Activated T-helper 1 cell treated with Interleukin-2 at 50 U/mL for 16 hours (primary cell): ENCODE measurements around the gene MAN1C1.
A peak's percentile ranks its signal among the peaks of the same experiment; 100 is the strongest.
"Not testable (repeated sequence)": the region's sequence is repeated elsewhere in the genome, so short reads cannot be mapped to it uniquely, and the experiment has no call there.

ENCODE experiments used
- DNase-seq: peaks from one replicate; pipeline ENCODE4 v3.0.0-alpha.2; 2020; ENCODE audit warnings: low read depth

Gene MAN1C1

GRCh38 chr1:25636141-25636540 lies 19.6 kb downstream of the MAN1C1 start:
- DNase-seq = not testable (repeated sequence)

- DNase-seq = no peak
These were observed 24.2 kb downstream of the MAN1C1 start for GRCh38 chr1:25640646-25641328.

DNA sequence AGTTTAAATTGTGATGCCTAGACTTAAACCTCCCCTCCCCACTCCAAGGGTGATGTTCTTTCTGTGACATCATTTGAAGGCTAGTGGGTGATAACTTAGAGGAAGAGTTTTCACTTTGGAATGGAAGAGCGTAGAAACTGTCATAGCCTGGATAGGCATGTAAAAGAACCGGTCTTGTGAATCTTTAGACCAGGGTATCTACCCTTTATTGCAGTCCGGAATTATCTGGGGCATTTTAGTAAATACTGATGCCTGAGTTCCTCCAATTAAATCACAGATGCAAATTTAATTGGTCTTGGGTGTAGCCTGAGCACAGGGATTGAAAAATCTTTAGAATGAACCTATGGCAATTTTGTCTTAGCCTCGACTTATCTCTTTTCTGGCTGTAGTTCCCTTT lies 24.7 kb downstream of the MAN1C1 start:
- no peak for DNase-seq

- no peak for DNase-seq
These were observed 25.5 kb downstream of the MAN1C1 start for GRCh38 chr1:25641931-25642573.

DNA sequence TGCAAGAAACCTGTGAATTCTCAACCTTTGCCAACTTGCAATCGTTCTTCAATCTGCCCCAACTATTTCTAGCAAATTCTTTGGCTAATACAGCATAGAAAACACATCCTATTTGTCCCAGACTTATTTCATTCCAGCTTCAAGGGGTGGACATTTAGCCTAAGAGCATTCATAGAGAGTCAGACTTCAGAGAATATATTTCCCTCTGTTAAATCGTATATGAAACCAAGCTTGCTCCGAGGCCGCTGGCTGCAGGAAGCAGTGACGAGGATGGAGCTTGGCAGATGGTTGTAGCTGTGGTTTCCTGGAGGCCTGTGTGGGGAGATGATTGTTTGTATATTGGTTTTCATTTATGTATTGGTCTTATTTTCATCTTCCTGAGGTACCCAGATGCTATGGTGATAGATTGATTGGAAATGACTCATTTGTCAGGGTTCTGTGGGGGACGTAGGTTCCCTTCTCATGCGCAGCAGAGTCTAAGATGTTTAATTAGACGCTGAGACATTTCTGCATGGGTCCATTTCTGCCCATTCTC lies 26.1 kb downstream of the MAN1C1 start:
- DNase-seq = peak; percentile 57

DNA sequence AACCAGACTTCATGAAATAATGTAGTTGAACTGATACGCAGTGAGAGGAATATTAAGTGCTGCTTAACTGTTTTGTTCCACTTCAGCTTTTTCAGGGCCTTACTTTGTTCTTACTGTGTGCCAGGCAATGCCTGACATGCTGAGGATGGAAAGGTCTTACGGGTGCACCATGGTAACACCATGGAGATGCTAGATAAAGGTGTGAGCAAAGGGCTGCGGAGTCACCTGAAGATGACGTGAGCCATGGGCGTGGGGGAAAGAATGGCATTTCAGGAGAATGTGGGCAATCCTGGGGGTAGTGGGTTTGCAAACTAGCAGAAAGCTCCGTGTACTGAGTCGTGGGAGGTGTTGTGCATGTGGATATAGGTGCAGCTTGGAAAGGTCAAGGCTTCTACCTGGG lies 27.3 kb downstream of the MAN1C1 start:
- DNase-seq = no peak

DNA sequence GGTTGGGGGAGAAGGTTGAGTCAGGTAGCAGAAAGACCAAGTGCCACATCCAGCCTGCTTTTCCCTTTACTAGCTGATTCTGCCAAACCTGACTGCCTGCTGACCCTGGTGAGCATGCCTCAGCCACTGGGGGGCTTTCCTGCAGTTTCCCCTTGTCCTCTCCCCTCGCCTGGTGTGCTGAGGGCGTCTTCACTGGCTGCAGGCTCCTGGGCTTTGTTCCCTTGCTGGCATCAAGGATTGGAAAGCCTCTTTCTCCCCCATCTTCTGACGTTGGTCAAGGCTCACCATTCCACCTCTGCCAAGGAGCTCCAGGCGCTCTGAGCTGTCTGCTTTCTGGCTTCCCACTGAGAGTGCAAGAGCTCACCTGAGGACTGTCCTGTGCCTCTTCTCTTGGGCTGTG lies 28.4 kb downstream of the MAN1C1 start:
- DNase-seq = no peak

- no peak for DNase-seq
These were observed 29.2 kb downstream of the MAN1C1 start for GRCh38 chr1:25645637-25646400.

GRCh38 chr1:25647106-25647505 lies 30.5 kb downstream of the MAN1C1 start:
- DNase-seq = no peak

- DNase-seq = no peak
These were observed 31.3 kb downstream of the MAN1C1 start for GRCh38 chr1:25647863-25648262.

GRCh38 chr1:25648681-25649440 lies 32.3 kb downstream of the MAN1C1 start:
- DNase-seq = no peak

- no peak for DNase-seq
These were observed 33.1 kb downstream of the MAN1C1 start for GRCh38 chr1:25649505-25650288.

GRCh38 chr1:25650289-25650576 lies 33.6 kb downstream of the MAN1C1 start:
- no peak for DNase-seq

DNA sequence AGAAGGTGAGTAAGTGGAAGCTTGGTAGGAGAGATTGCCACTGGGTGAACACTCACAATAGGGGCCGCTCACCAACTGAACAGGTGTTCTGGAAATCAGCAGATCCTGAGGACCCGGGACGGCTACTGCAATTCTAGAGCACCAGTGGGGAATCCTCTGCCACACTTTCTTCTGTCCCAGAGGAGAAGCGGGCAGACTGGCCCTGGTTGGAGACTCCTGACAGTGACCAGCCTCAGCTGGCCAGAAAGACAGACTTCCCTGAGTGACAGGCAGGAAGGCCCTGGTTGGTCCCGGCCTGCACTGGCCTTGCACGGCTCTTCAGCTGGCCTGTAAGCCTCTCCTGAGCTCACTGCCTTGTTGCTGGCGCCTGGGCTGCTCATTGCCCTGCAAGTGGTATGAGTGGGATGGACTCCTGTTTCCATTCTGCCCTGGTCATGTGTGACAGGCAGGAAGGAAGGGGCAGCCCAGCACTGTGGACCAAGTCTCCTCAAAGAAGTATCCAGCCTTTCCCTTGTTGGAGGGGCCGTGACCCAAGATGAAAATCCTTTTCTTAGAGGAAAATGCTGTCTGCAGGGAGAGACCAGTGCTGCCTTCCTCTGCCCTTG lies 34.5 kb downstream of the MAN1C1 start:
- no peak for DNase-seq

DNA sequence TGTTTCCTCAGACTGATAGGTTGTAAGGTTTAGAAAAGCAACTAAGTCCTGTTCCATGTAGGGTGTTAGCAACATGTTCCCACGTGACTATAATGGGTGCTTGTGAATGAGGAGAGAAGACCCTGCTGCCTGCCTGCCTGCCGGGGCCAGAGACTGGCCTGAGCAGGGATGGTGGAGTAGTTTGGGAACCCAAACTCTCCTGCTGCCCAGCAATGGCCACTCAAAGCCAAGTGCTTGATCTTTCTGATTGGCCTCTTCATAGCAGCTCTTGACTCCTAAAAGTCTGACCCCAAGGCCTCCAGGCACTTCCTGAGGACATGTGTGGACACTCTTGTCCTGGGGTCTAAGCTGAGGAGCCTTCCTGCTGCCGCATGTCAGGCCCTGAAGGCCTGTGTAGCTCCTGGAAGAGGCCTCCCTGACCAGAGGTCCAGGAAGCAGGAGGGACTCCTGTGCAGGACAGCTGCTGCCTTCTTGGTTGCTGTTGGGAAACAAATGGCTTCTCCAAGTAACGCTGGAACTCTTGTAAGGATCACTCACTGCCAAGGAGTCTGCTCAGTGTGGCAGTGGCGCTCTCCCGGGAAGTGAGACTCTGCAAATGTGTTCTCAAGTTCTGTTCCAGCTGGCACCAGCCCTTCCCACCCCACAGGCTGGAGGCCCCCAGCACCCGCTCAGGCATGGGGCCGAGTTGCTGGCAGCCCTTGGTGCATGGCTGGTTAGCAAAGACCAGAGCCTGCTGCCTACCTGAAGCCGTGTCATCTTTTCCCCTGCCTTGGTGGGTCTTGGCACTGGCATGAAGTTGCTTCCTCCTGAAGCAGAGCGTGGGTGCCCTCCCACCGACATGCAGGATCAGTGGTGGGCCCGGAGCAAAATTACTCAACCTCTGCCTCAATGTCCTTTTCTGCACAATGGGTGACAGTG lies 35.5 kb downstream of the MAN1C1 start:
- DNase-seq = no peak

DNA sequence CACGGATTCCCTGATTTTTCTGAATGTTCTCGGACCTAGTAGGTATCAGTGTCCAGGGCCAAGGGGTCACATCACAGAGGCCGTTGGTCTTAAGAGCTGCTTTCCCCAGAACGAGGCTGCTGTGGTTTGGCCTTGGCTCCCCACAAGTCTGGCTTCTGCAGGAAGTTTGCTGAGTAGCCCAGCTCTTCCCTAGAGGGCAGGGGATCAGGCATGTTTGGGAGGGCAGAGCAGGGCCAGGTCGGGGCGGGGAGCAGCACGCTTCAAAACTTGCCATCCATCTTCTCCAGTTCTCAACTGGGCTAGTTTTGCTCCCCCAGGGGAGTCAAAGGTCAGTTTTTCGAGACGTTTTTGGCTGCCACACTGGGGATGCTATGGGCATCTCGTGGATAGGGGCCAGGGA lies 37.0 kb downstream of the MAN1C1 start:
- DNase-seq = no peak

GRCh38 chr1:25654109-25654660 lies 37.6 kb downstream of the MAN1C1 start:
- DNase-seq = no peak

- no peak for DNase-seq
These were observed 40.7 kb downstream of the MAN1C1 start for GRCh38 chr1:25657121-25657882.
